ENCODE results near the gene SORCS2.

Gene SORCS2

DNA sequence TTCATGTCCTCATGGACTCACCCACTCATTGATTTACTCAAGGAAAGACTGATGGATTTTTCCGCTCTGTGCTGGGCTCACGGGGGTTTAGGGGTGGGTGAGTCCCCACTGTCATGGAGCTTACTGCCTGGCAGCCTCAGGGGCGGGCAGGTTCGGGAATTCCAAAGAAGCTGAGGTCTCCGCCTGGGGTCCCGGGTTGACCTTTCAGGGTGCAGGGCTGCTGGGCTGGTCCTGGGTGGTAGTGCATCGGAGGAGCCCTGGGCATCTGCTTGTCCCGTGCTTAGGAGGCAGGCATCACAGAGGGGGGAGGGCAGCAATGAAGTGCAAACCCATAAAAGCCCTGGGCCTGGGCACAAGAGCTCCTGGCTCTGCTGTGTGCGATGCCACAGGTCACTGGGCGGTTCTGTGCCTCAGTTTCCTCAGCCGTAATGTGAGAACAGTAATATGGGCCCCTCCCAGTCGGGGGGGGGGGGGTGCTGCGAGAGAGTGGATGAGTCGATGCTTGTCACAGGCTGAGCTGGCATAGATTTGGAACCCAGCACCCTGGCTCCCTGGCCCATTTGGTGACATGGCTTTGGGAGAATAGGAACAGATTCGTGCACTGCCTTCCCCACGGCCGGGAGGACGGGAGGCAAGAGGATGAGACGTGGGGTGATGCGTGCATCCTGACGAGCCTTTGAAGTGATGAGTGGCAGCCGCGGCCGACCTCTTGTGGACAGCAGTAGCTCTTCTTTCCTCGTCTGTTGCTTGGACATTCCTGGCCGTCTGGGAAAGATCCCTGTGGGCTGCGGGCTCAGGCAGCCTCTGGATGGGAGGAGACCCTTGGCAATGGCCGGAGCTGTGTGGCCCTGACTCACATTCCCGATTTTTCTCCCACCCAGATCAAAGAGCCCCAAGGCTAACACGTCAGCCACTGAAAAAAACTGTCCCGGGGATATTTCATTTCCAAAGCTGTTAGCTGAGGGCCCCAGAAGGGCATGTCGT is 200.4 kb downstream of the SORCS2 start:
- DNase-seq (ENCODE audit: extremely low read depth, insufficient read length) = no peak
- TF ChIP-seq, protein P1, sequence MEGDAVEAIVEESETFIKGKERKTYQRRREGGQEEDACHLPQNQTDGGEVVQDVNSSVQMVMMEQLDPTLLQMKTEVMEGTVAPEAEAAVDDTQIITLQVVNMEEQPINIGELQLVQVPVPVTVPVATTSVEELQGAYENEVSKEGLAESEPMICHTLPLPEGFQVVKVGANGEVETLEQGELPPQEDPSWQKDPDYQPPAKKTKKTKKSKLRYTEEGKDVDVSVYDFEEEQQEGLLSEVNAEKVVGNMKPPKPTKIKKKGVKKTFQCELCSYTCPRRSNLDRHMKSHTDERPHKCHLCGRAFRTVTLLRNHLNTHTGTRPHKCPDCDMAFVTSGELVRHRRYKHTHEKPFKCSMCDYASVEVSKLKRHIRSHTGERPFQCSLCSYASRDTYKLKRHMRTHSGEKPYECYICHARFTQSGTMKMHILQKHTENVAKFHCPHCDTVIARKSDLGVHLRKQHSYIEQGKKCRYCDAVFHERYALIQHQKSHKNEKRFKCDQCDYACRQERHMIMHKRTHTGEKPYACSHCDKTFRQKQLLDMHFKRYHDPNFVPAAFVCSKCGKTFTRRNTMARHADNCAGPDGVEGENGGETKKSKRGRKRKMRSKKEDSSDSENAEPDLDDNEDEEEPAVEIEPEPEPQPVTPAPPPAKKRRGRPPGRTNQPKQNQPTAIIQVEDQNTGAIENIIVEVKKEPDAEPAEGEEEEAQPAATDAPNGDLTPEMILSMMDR (IDR thresholded peaks at IDR 0.05; ENCODE audit: insufficient read depth, low read length, poor library complexity, severe bottlenecking) = no peak
- Histone ChIP-seq H3K4me3 (replicated peaks; ENCODE audit: low read depth, low read length) (no peak overlapping the region), H3K27me3 (replicated peaks; ENCODE audit: control insufficient read depth, insufficient read depth, low read length) (peaks cover 1% of the 10 kb centered on the region), H3K36me3 (ENCODE audit: control insufficient read depth, insufficient read depth, low read length) (no peaks in the 10 kb centered on the region)

DNA sequence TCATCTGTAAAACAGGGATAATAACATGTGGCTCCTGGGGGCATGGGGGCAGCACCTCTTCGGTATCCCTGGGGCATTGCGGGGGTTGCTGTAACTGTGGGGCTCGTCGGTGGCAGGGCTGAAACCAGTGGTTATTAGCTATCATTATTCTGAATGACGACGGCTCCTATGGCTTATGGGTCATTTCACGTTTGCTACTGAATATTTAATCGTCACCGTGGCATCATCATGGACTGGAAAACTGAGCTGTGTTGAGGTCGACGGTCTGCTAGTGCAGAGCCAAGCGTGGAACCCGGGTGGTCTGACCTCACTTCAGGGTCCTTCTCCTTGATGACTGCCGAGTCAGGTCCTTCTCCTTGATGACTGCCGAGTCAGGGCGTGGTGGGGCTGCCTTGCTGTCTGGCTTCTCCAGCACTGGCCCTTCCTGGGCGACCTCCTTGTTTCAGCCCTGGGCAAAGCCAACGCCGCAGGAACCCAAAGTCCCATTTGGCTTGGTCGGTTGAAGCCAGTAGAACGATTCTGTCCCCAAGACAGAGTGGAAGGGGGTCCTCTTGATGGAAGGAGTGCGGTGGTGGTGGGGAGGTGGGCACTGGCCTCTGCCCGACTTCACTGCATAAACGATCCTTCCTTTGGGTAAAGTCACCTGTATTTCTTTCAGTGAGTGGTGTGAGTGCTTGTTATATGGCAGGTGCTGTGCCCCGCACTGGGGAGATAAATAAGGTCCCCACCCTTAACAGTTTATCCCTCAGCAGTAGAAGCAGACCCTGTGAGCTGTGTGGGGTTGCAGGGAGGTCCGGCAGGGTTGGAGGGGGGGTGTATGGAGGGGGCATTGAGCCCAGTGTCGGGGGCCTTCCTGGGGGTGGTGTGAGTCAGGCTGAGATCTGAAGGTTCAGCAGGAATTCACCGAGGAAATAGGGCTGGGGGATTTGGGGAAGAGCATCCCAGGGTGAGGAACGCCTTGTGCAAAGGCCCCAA is 201.6 kb downstream of the SORCS2 start:
- no peaks in the 10 kb centered on the region for H3K36me3 ChIP-seq (ENCODE audit: control insufficient read depth, insufficient read depth, low read length)
- TF ChIP-seq, protein P1 (IDR thresholded peaks at IDR 0.05; ENCODE audit: insufficient read depth, low read length, poor library complexity, severe bottlenecking) = no peak
- no peak for DNase-seq (ENCODE audit: extremely low read depth, insufficient read length)
- H3K27me3 ChIP-seq (replicated peaks; ENCODE audit: control insufficient read depth, insufficient read depth, low read length) = peaks cover 1% of the 10 kb centered on the region
- H3K4me3 ChIP-seq (replicated peaks; ENCODE audit: low read depth, low read length) = no peak overlapping the region

DNA sequence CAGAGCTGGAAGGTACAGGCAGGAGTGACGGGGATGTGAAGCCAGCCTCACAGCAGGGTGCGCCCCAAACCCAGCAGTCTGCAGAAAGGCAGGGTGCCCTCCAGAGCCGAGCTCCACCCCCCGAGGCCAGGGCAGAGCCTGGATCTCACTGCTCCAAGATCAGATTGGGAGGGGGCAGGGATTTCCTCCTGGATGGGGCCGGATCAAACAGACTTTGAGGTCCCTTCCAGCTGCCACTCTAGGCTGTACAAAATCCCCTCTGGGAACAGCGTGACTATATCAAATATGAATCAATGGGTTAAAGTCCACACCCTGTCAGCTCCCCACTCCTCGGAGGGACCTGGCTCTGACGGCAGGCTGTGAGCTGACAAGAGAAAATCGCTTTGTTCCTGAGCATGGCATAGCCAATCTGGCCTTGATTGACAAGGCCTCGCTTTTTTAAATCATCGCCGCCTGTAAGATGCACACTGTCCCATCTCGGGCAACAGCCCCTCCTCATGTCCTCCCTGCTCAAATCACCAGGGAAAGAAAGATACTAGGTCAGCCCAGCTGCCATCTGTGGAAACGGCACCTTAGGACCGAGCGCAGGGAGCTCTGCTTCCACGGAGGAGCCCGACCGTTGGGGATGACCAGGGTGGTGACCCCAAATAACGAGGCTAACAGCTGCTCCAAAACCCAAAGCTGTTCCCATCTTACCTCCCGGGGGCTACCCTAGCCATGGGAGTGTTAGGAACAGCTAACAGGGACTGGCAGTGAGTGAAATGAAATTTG is 202.5 kb downstream of the SORCS2 start:
- Histone ChIP-seq H3K27me3 (replicated peaks; ENCODE audit: control insufficient read depth, insufficient read depth, low read length) (peaks cover 1% of the 10 kb centered on the region), H3K36me3 (ENCODE audit: control insufficient read depth, insufficient read depth, low read length) (no peaks in the 10 kb centered on the region), H3K4me3 (replicated peaks; ENCODE audit: low read depth, low read length) (no peak overlapping the region)
- no peak for DNase-seq (ENCODE audit: extremely low read depth, insufficient read length)
- TF ChIP-seq, protein P1 (IDR thresholded peaks at IDR 0.05; ENCODE audit: insufficient read depth, low read length, poor library complexity, severe bottlenecking) = no peak

DNA sequence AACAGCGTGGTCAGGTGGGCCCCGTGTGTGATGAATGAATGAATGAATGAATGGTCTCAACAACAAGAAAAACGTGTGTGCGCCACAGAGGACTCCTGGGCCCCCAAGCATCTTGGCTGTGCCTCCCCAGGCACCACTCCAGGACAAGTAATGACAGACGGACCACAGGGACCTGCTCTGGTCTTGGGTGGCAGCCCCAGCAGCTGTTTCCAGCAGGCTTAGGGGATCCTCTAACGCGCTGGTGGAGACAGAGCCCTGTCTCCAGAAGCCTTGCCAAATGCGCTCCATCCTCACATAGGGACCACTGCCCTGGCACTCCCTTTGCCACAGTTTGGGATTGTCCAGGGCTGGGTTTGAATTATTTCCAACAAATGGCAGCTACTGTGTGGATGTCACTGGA is 203.3 kb downstream of the SORCS2 start:
- TF ChIP-seq, protein P1 (IDR thresholded peaks at IDR 0.05; ENCODE audit: insufficient read depth, low read length, poor library complexity, severe bottlenecking) = no peak
- Histone ChIP-seq H3K27me3 (replicated peaks; ENCODE audit: control insufficient read depth, insufficient read depth, low read length) (peaks cover 1% of the 10 kb centered on the region), H3K36me3 (ENCODE audit: control insufficient read depth, insufficient read depth, low read length) (no peaks in the 10 kb centered on the region), H3K4me3 (replicated peaks; ENCODE audit: low read depth, low read length) (no peak overlapping the region)
- DNase-seq (ENCODE audit: extremely low read depth, insufficient read length) = no peak

DNA sequence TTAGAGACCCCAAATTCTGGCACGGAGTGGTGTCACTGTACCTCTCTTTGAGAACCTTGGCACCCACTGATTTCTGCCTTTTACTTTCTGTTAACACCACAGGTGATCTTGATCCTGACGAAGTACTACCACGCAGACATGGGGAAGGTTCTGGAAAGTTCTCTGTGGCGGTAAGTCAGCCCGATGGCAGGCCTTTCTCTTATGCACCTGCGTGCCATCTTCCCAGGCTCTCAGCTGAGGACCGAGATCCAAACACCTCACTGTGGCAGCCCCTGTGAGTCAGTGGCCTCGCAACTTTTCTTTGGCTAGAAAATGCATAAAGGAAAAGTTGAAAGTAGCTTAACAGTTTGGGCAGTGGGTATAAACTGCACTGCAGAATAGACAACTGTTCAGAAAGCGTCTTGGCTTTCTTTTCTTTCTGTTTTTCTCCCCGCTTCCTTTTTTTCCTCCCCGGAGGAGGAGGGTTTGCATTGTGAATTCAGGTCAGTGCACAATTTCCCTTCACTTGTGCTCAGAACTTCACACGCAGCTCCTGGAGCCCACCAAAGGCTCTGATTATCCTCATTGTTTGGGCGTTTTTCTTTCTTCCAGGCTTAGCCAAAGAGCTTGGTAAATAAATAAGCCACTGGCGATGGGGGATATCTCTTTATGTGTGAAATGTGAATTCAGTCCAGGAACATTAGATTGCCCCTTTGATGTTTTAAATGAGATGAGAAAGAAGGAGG is 204.0 kb downstream of the SORCS2 start:
- H3K4me3 ChIP-seq (replicated peaks; ENCODE audit: low read depth, low read length) = no peak overlapping the region
- peaks cover 1% of the 10 kb centered on the region for H3K27me3 ChIP-seq (replicated peaks; ENCODE audit: control insufficient read depth, insufficient read depth, low read length)
- TF ChIP-seq, protein P1 (IDR thresholded peaks at IDR 0.05; ENCODE audit: insufficient read depth, low read length, poor library complexity, severe bottlenecking) = no peak
- no peak for DNase-seq (ENCODE audit: extremely low read depth, insufficient read length)
- H3K36me3 ChIP-seq (ENCODE audit: control insufficient read depth, insufficient read depth, low read length) = no peaks in the 10 kb centered on the region

Measured in GM06990 (cell line).